ENCODE results near the gene YPEL3. TPM values are rescaled to one million over a fixed set of nuclear protein-coding genes. Genes with fewer than 3 reads are reported as not detected.

The YPEL3 gene
- total RNA-seq, 1 donor from 2014 or later = 20.9 TPM

- DNase-seq (ENCODE audit: low spot score) = no peak
- ATAC-seq = no peak
Observed at GRCh38 chr16:30053376-30054015, 42.5 kb downstream of the YPEL3 start.

- ATAC-seq (peak; percentile 98), DNase-seq (ENCODE audit: low spot score) (peak; percentile 96)
Observed at GRCh38 chr16:30052671-30053372, 43.2 kb downstream of the YPEL3 start.

- ATAC-seq (no peak), DNase-seq (ENCODE audit: low spot score) (no peak)
Observed at GRCh38 chr16:30051518-30051917, 44.5 kb downstream of the YPEL3 start.

GRCh38 chr16:30049871-30050270 is 46.1 kb downstream of the YPEL3 start:
- DNase-seq (ENCODE audit: low spot score) (no peak), ATAC-seq (no peak)

- ATAC-seq = no peak
Observed at GRCh38 chr16:30046588-30046987, 49.4 kb downstream of the YPEL3 start.

GRCh38 chr16:30046178-30046577 is 49.8 kb downstream of the YPEL3 start:
- ATAC-seq = no peak
- DNase-seq (ENCODE audit: low spot score) = no peak

More at GRCh38 chr16:30046588-30046987, 49.4 kb downstream of the YPEL3 start:
- no peak for DNase-seq (ENCODE audit: low spot score)

Other genes with a start within 250 kb of the YPEL3 start
- gene CDIPT, start 233.0 kb downstream of the YPEL3 start, total RNA-seq = 53.1 TPM
- 0.55 TPM for gene SEZ6L2, start 196.7 kb downstream of the YPEL3 start, total RNA-seq
- gene ASPHD1, start 195.7 kb downstream of the YPEL3 start, total RNA-seq = 0.13 TPM
- 9.8 TPM for gene KCTD13, start 170.0 kb downstream of the YPEL3 start, total RNA-seq
- gene TMEM219, start 134.1 kb downstream of the YPEL3 start, total RNA-seq = 71.0 TPM
- 21.1 TPM for gene TAOK2, start 122.3 kb downstream of the YPEL3 start, total RNA-seq
- 9.2 TPM for gene HIRIP3, start 100.6 kb downstream of the YPEL3 start, total RNA-seq
- 34.7 TPM for gene INO80E, start 100.0 kb downstream of the YPEL3 start, total RNA-seq
- gene DOC2A, start 85.2 kb downstream of the YPEL3 start, total RNA-seq = 0.15 TPM
- not detected for gene C16orf92, start 73.0 kb downstream of the YPEL3 start, total RNA-seq
- gene TLCD3B, start 64.9 kb downstream of the YPEL3 start, total RNA-seq = 0.13 TPM
- gene ALDOA, start 30.5 kb downstream of the YPEL3 start, total RNA-seq = 176 TPM
- 51.0 TPM for gene PPP4C, start 20.2 kb downstream of the YPEL3 start, total RNA-seq
- 0.86 TPM for gene TBX6, start 4.3 kb downstream of the YPEL3 start, total RNA-seq
- gene GDPD3, start 17.3 kb upstream of the YPEL3 start, total RNA-seq = 1.4 TPM
- 12.3 TPM for gene MAPK3, start 27.0 kb upstream of the YPEL3 start, total RNA-seq
- 8.5 TPM for gene CORO1A, start 87.4 kb upstream of the YPEL3 start, total RNA-seq
- gene BOLA2B, start 97.5 kb upstream of the YPEL3 start, total RNA-seq = 21.7 TPM
- gene SLX1A, start 97.7 kb upstream of the YPEL3 start, total RNA-seq = 77.1 TPM
- 22.8 TPM for gene SULT1A3, start 103.0 kb upstream of the YPEL3 start, total RNA-seq
- gene NPIPB13, start 152.3 kb upstream of the YPEL3 start, total RNA-seq = 6.2 TPM